Activated naive CD8-positive, alpha-beta T cell treated with anti-CD3 and anti-CD28 coated beads, Interleukin-2, amount 50 U/mL, for 16 hours (primary cell): ENCODE results near the gene NXPE3.

Experiments
- DNase-seq: peaks from one replicate; pipeline ENCODE4 v3.0.0-alpha.2; 2020; ENCODE audit warnings: low read depth, low spot score

The NXPE3 gene

DNA sequence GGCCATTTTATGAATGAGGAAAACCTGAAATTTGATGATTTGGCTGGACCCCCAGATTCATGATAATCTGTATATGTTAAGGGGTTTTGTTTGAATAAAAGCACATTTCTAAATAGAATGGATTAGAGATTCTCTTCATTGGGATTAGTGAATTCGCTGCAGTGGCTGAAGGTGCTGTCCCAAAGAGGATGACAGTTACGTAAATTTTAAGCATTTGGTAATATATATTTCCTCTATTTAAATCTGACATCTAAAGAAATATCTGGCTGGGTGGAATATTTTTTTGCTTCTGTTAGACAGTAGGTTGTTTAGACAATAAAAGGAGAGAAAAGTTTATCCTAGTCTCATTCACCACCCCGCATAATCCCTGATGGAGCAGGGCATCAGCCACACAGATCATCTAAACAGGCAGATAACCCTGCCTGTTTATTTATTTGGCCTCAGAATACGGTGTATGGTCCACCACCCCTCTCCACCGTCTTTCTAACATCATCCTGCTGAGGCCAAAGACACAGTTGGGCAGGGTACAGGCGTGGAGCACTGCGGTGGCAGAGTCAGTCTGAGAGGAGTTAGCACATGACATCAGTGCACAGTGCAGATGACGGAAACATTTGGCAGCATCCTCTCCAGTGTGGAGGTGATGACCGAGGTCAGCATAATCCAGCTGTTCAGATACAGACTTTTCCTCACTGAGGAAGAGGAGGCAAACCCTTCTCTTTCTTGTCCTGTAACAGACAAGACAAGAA, 49.9 kb downstream of the NXPE3 start:
- no peak for DNase-seq

DNA sequence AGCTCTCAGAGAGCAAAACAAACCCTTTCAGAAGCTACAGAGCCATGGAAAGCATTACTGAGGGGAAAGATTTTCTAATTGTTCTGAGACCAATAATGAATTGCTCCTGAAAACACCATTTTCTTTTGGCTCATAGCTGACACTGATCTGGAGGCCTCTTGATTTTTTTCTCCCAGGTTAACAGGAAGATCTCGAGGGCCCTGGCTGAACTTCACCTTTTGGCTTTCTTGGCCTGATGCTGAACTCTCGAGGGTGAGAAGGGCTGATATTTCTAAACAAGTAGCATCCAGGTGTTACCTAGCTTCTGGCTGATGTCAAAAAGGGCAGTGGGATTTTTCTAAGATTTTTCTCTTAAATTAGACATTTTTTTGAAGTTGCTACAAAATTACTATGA, 50.4 kb downstream of the NXPE3 start:
- no peak for DNase-seq

DNA sequence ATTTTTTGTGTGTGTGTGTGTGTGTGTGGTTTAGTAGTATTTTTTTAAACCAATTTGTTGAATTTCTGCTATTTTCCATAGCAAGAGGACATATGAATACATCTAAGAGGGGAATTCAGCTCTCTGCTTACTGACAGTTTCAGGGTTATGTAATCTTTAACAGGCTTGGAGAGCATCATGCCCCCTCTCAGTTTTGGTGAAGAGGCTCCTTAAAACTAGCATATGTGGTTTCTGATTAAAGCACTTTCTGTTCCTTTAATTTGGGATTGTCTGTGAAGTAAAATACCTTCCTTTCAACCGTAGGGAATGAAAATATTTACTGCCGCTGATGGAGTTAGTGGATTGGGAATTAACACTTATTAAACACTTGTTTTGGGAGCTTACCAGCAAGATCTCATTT, 50.9 kb downstream of the NXPE3 start:
- no peak for DNase-seq

DNA sequence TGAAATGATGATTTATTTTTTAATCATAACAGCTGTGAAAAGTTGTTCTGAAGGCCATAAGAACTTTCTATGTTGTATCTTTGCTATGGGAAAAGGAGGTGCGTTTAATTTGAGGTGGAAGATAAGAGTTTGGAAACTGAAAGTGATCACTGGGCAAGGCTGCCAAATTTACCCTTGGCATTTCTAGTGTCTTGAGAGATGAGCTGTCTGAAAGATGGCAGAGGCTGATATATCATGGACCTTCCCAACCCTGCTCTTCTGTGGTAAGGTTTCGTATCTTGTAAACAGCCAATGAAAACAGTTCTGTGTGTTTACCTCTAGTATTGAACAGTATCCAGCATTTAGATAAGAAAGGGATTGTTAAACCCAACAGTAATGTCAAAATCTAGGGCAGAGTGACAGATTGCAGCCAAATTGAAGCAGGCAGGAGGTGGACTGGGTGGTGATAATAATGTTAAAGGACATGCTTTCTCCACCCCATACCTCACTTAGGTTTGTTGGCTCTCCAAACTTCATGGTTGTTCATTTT, 54.5 kb downstream of the NXPE3 start:
- DNase-seq, result no peak

DNA sequence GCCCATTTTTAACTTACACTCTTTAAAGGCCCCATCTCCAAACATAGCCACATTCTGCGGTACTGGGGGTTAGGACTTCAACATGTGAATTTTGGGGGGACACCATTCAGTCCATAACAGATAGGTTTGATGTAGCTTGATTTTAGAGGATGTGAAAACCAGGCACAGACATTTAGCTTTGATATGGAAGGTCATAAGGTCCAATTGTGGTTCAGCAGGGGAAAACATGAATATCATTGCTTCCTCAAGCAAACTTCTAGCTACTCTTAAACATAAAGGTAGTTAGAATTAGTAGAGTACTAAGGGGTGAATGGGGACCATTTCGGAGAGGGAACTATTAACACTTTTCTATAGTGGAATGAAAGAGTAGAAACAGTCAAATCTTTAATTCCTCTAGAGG, 56.7 kb downstream of the NXPE3 start:
- no peak for DNase-seq

DNA sequence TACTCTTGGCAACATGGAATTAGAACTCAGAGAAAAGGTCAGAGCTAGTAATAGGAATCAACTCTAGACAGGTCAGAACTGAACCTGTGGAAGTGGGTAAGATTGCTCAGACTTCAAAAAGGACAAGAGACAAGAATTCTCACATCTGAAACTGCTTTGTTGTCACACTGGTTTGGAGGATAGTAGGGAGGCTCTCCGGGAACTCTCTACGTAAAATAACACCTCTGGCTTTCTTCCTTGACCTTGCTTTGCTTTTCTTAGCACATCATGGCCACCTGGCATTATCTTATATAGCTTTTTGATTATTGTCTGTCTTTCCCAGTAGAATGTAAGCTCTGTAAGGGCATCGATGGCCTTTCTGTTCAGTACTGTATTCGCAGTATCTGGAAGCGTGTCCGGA, 57.1 kb downstream of the NXPE3 start:
- DNase-seq, result no peak

DNA sequence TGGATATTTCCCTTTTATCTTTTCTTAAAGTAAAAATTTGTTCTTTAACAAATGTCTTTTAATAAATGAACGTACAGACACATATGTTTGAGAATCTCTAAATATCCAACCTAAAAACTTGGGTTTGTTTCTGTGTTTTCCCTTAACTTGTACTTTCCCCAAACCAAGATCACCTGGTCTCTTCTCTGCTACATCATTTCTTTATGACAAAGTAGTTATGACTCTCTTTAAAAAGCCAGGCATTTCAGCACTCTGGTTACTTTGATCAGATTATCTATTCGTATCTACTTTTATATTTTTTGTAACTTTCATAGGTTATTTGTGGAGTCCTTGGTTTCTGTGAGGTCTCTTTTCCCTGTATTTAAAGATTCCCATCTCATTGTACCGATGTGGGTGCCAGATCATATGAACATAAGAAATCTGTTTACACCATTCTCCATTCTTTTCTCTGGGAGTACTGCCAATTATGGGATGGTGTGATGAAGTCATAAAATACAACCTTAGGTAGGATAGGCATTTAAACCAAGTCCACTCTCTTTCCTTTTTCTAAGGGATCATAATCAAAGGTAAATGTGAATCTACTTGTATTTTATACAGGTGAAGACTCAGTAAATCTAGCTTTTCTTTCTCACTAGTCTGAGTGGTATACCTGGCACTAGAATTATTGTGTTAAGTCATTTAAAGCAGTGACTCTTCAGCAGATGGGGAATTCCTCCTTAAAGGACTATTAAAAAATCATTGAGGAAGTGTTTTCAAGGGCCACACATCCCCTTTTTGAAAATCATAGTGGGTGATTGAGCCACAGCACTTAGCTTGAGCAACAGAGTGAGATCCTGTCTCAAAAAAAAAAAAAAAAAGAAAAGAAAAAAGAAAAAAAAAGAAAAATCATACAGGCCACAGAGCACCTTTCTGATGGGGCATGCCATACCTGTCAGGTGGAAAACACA, 57.9 kb downstream of the NXPE3 start:
- no peak for DNase-seq

DNA sequence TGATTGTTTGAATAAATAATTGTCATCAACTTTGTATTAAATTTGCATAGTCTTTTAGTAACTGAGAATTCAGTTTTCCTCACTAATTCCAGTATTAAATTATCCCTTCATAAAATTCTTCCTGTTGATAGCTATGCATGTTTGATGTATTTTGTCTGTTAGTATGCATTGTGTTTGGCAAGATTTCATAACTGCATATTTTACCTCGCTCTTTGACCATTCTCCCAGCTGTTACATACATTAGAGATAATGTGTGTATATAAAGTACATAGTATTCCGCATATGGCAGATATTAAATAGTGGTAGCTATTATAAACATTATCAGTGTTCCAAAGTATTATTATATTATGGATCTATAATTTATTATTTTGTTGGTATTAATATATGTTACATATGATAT, 59.7 kb downstream of the NXPE3 start:
- DNase-seq, result no peak

DNA sequence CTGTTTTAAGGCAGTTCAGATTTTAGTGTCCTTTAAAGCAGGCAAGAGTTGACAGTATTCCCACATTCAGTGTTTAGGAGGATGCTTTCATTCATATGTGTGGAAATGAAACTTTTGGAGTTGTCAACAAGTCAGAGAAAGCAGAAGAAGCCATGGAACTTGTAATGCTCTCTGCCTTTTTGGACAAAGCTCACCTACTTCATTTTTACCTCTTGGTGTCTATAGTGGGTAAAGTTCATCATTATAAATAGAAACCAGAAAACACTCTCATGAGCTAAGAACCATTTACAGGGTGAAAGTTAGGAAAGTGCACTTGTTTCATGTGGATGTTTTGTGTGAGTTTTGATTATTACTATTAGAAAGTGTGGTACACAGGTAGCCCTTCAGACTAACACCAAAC, 61.1 kb downstream of the NXPE3 start:
- DNase-seq, result no peak

DNA sequence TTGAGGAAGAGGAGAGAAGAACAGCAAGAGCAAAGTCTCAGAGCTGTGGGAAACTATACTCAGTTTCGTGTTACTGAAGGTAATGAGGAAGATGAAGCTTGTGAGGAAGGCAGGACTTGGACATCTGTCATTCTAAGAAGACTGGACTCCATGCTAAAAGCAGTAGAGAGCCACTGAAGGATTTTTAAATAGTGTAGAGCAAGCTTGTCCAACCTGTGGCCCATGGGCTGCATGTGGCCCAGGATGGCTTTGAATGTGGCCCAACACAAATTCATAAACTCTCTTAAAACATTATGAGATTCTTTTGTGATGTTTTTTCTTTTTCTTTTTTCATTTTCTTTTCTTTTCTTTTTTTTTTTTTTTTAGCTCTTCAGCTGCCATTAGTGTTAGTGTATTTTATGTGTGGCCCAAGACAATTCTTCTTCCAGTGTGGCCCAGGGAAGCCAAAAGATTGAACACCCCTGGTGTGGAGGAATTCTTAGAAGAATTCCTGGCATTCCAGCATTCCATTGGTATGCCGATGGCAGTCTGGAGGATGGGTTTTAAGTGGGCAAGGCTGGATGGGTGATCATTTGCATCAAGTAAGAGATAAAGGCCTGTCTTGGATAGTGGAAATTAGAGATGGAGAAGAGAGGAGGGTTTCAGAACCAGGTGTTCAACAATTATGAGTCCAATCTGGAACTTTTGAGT, 63.4 kb downstream of the NXPE3 start:
- DNase-seq, result no peak

DNA sequence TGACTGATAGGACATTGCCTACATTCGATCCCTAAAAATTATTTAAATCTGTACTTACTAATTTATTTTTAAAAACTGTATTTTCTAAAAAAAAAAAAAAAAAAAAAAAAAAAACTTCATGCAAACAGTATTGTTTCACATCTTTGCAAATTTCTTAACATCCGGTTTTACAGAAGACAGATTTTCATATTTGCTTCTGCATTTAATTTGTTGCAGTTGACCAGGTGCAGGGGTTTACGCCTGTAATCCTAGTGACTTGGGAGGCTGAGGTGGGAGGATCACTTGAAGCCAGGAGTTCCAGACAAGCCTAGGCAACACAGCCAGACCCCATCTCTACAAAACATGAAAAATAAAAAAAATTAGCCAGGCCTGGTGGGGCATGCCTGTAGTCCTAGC, 63.9 kb downstream of the NXPE3 start:
- no peak for DNase-seq

DNA sequence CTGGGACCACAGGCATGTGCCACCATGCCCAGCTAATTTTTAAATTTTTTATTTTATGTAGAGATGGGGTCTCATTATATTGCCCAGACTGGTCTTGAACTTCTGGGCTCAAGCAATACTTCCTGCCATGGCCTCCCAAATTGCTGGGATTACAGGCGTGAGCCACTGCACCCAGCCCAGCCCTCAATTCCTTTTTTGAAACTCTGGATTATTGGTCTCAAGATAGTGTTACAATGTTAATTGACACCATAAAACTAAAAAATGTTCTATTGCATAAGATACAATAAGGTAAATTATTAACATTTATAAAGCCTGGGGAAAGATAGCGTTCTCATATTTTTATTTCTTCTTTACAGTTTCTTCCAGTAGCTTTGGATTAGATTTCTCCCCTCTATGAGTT, 66.4 kb downstream of the NXPE3 start:
- no peak for DNase-seq

DNA sequence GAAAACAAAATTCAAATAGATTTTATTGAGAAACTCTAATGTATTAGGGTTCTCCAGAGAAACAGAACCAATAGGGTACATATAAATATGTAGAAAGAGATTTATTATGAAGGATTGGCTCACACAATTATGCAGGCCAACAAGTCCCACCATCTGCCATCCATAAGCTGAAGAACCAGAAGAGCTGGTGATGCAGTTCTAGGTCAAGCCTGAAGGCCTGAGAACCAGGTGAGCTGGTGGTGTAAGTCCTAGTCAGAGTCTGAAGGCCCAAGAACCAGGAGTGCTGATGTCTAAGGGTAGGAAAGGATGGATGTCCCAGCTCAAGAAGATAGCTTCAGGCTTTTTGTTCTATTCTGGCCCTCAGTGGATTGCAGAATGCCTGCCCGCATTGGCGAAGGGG, 67.7 kb downstream of the NXPE3 start:
- no peak for DNase-seq

DNA sequence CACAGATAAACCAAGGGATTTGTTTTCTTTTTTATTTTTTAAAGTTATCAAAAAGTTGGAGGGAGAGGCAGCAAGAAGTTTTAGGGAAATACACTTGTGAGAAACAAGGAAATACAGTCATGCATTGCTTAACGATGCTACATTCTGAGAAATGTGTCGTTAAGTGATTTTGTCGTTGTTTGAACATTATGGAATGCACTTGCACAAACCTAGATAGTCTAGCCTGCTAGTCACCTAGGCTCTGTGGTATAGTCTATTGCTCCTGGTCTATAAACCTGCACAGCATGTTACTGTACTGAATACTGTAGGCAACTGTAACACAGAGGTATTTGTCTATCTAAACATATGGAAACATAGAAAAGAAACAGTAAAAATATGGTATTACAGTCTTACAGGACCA, 68.3 kb downstream of the NXPE3 start:
- no peak for DNase-seq

DNA sequence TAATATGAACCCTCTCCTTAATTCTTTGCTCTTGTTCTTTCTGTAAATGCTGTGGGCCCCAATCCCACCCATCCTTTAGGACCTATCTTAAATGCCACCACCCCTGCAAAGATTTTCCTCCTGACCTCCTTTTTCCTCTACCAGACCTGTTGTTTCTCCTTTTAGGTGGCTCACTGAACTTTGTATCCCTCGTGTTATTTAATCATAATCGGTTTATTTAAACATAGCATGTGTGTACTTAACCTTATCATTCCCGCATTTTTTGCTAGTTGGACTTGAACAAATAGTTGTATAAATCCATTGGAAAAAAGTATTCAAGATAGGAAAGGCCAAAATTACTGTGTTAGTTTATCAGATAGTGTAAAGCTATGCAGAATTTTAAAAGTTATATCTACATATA, 69.3 kb downstream of the NXPE3 start:
- DNase-seq, result no peak

DNA sequence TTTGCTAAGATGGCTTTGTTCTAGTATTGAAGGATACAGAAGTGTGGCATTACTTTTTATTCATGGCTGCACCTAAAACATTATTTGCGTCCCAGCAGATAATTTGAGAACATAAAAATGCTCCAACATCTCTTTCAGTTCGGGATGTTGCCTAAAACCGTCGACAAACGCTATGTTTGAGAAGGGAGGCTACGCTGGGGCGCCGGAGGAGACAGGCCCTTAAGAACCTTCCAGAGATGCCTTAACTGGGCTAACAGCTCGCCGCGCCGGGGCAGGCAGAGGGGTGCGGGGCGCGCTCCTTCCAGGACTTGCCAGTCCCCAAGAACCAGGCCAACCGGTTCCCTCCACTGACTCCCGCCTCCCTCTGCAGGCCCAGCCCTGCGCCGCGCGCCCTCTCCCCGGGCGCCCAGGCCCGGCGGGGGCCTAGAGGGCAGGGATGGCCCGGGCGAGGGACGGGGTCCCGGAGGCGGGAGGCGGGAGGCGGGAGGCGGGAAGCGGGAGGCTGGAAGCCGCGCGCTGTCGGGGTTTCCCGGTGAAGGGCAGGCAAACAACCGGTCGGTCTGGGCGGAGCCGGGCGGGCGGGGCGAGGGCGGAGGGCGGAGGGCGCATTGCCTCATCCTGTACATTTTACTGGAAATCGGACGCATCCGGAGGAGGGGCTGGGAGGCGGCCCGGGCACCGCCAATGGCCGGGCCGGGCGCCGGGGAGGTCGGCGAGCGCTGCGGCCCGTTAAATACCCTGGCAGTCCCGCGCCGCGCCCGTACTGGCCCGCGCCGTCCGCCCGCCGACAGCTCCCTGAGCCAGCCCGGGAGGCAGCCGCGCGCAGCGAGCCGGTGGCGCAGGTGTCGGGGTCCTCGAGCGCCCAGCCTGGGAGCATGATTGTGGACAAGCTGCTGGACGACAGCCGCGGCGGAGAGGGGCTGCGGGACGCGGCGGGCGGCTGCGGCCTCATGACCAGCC, 70.0 kb downstream of the NXPE3 start, which contains the start of gene NFKBIZ:
Gene NFKBIZ (plus strand): TSS at position 761 of the 960 bp plus-strand sequence. CDS start 115 bp downstream, at position 876.
- peak; percentile 81 for DNase-seq

DNA sequence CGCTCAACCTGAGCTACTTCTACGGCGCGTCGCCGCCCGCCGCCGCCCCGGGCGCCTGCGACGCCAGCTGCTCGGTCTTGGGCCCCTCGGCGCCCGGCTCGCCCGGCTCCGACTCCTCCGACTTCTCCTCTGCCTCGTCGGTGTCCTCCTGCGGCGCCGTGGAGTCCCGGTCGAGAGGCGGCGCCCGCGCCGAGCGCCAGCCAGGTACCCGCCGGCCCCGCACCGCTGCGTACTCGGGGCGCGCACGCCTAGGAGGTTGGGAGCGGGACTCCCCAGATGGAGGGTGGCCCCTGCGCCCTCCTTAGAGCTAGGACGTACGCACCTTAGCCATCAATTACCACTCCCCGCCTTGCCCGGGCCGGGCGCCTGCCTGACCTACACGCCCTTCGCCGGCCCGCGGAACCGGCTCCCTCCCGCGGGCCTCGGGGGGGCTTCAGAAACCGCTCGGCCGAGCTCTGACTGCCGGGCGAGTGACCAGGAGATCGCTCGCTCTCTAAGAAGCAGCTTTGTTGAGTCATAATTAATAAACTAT, 70.8 kb downstream of the NXPE3 start:
- no peak for DNase-seq

DNA sequence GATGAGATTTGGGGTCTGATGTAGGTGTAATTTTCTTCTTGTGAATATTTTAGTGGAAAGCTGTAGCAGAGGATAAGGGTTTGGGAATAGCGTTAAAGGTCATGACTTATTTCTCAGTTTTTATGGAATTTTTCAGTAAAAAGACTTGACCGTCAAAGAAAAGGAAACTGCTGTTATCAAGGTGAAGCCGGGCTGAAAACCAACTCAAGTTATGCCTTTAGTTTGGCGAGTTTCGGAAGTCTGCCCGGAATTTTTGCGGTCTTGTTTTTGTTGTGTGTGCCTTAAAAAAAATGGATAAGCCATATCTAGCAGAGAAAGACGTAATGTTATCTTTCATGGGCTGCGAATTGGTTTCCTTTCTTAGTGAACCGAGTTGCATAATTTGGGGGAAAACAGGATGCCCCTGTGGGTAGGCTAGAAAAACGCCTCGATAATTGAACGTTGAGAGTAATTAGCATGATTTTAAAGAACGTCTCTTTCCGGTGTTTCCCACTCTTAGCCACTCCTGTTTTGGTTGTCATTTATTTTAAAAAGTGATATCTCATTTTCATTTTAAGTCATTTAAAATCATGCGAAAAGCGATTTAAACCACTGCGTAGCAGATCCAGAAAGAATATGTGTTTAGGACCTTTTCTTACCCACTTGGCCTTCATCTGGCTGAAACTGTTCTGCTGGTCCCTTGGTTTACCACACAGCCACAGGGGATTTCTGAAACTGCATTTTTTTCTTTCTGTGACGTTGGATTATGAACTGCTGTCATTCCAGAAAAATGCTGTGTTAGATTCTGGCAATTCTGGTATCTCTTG, 71.4 kb downstream of the NXPE3 start:
- DNase-seq, result no peak

DNA sequence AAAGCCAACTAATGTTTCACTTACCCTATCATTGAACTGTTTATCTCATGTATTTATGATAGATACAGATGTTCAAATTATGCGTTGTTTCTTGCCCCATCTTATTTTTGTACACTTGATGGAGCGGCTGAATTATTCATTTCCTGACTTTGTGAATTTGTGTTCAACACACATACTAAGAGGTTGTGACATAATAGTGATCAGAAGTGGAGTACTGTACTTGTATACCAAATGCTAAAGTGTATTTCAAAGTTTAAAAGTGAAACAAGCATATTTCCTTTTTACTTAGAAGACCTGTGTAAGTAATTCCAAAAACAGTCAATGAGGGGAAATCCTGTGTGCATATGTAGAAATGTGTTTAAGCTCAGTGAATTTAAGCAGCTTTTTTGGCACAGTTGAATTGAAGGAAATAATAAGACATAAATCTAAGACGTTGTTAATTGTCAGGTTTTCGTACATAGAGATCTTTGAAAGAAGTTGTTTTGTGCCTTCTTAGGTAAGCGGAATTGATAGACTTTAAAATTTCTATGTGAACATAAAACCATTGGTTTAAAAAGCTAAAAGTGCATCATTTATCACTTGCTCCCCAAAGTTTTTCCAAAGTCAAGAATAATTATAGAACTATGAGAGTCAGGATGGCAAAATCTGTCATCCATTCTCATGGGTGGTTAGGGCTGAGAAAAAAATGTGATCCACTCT, 72.2 kb downstream of the NXPE3 start:
- no peak for DNase-seq
